Measurements from ENCODE around the gene MTAP. TPM values are rescaled to one million over a fixed set of nuclear protein-coding genes. Genes with fewer than 3 reads are reported as not detected.

The MTAP gene
- total RNA-seq, 1 donor from 2014 or later, result 43.2 TPM

DNA sequence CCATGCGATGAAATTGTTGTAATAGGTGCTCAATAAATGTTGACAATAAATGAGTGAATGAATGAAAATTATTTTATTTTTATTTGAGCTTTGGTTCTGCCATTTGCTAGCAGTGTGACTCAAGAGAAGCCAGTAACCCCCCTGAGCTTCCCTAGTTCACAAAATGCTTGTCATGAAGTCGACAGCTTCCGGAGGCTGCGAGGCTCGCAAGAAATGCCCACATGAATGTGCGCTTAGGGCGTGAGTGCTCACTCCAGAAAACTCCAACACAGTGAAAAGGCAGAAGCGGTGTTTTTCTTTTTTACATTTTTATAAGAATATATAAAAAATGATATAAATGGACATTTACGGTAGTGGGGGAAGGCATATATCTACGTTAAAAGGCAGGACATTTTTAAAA lies 165.3 kb downstream of the MTAP start:
- CTCF ChIA-PET, result interaction anchor here (1.2 to 5.2 kb wide), 3 partner anchors 13 to 154 kb away, joined by 3 to 28 read pairs (median 6); partner anchors contain the start of gene CDKN2B
- peaks cover 3% of the 10 kb centered on the region for H3K36me3 Mint-ChIP-seq (ENCODE audit: low read depth)
- POLR2A ChIA-PET, result no interaction called here
- H3K4me1 Mint-ChIP-seq, result peaks cover 21% of the 10 kb centered on the region
- H3K4me3 Mint-ChIP-seq, result no peak overlapping the region
- no peak for ATAC-seq (ENCODE audit: low read depth)
- no peak overlapping the region for H3K27ac Mint-ChIP-seq
- peaks cover 10% of the 10 kb centered on the region for H3K9me3 Mint-ChIP-seq
- intact Hi-C loops (cut with micrococcal nuclease), result loop anchor here (5.0 kb wide), 1 partner anchor 485 kb away; no protein-coding TSS in a partner anchor
- TF ChIP-seq, protein P1, sequence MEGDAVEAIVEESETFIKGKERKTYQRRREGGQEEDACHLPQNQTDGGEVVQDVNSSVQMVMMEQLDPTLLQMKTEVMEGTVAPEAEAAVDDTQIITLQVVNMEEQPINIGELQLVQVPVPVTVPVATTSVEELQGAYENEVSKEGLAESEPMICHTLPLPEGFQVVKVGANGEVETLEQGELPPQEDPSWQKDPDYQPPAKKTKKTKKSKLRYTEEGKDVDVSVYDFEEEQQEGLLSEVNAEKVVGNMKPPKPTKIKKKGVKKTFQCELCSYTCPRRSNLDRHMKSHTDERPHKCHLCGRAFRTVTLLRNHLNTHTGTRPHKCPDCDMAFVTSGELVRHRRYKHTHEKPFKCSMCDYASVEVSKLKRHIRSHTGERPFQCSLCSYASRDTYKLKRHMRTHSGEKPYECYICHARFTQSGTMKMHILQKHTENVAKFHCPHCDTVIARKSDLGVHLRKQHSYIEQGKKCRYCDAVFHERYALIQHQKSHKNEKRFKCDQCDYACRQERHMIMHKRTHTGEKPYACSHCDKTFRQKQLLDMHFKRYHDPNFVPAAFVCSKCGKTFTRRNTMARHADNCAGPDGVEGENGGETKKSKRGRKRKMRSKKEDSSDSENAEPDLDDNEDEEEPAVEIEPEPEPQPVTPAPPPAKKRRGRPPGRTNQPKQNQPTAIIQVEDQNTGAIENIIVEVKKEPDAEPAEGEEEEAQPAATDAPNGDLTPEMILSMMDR (IDR thresholded peaks at IDR 0.05), result no peak
- peaks cover 77% of the 10 kb centered on the region for H3K27me3 Mint-ChIP-seq
- DNase-seq, result no peak

DNA sequence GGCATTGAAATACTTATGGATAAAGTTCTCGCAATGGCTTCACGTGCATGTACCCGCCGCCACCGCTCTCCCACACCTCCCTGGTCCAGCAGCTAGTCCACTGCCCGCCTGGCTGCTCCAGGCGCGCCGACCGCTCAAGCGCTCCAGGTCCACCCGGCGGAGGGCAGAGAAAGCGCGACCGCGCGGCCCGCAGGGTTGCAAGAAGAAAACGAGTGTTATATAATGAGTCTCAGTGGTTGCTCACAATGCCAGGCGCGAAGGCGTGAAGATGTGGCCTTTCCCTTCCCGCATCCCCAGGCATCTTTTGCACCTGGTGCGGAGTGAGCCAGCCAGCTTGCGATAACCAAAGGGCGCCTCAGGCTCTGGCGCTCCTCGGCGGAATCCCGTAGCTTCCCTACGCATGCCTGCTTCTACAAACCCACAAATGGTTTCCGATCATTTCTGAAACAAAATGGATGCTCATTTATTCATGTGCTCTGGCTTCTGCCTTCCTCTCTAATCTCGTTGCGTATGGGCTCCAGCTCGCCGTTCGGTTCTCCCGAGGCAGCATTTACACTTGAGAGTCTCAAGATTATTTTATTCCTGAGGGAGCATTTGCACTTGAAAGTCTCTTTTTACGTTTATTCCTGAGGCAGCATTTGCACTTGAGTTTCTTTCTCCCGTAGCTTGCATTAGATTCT lies 166.0 kb downstream of the MTAP start:
- peaks cover 9% of the 10 kb centered on the region for H3K9me3 Mint-ChIP-seq

DNA sequence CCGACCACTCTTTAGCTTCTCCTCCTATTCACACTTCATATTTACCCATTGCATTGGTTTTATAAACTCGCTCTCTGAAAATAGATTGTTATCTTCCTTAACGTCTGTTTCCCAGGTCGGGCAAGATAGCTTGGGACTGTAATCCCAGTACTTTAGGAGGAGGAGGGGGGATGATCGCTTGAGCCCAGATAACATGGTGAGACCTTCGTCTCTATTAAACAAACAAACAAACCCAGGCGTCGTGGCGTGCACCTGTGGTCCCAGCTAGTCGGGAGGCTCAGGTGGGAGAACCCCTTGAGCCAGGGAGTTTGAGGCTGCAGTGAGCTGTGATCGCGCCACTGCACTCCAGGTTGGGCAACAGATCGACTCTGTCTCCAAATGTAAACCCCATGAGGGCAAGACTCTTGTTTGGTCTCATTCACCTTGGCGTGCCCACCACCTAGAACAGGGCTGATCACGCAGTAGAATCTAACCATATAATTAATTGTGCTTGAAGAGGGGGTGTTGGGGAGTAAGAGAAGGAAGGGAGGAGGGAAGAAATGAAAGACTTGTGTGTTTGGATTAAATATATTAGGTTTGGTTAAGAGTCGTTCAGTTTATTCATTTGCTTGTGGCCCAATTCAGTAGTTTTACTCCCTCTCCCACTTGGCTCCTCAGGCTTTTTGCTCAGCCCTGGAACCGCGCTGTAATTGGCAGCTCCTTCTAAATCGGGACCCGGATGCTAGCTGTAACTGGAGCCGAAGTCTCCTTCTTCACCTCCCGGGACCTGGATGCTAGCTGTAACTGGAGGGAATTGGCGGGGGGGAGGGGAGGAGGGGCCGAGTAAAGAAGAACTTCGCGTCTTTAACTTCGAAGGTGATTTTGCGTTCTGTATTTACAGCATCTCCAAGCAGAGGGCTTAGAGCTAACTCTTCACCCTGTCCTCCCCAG lies 166.8 kb downstream of the MTAP start:
- TF ChIP-seq, protein P1 (IDR thresholded peaks at IDR 0.05), result no peak
- peak overlapping the region; percentile 21 for H3K27ac Mint-ChIP-seq
- POLR2A ChIA-PET, result interaction anchor here (0.7 to 0.9 kb wide), 2 partner anchors 18 to 38 kb away, joined by 3 read pairs; no protein-coding TSS in a partner anchor
- intact Hi-C loops (cut with micrococcal nuclease), result loop anchor here (1.0 to 5.0 kb wide), 2 partner anchors 36 to 483 kb away; no protein-coding TSS in a partner anchor
- peaks cover 71% of the 10 kb centered on the region for H3K27me3 Mint-ChIP-seq
- peaks cover 9% of the 10 kb centered on the region for H3K9me3 Mint-ChIP-seq
- H3K4me1 Mint-ChIP-seq, result peaks cover 27% of the 10 kb centered on the region
- DNase-seq, result no peak
- H3K36me3 Mint-ChIP-seq (ENCODE audit: low read depth), result peaks cover 3% of the 10 kb centered on the region
- CTCF ChIA-PET, result interaction anchor here (0.9 to 5.2 kb wide), 3 partner anchors 38 to 270 kb away, joined by 3 to 28 read pairs (median 4); partner anchors contain the start of gene CDKN2B
- ATAC-seq (ENCODE audit: low read depth), result no peak
- no peak overlapping the region for H3K4me3 Mint-ChIP-seq

More for the DNA sequence above, 166.0 kb downstream of the MTAP start:
- ChIA-PET CTCF (interaction anchor here (1.2 to 5.2 kb wide), 4 partner anchors 13 to 205 kb away, joined by 3 to 28 read pairs (median 5); partner anchors contain the start of gene CDKN2B), POLR2A (interaction anchor here (0.6 kb wide), 1 partner anchor 166 kb away, joined by 7 read pairs; the partner anchor contains the start of gene MTAP)
- H3K4me1 Mint-ChIP-seq, result peaks cover 24% of the 10 kb centered on the region
- peak overlapping the region; percentile 21 for H3K27ac Mint-ChIP-seq
- DNase-seq (no peak), ATAC-seq (ENCODE audit: low read depth) (no peak)
- peaks cover 3% of the 10 kb centered on the region for H3K36me3 Mint-ChIP-seq (ENCODE audit: low read depth)
- TF ChIP-seq, protein P1 (IDR thresholded peaks at IDR 0.05), result no peak
- peaks cover 73% of the 10 kb centered on the region for H3K27me3 Mint-ChIP-seq
- peak overlapping the region; percentile 8 for H3K4me3 Mint-ChIP-seq
- intact Hi-C loops (cut with micrococcal nuclease), result loop anchor here (1.0 to 5.0 kb wide), 2 partner anchors 37 to 484 kb away; no protein-coding TSS in a partner anchor

DNA sequence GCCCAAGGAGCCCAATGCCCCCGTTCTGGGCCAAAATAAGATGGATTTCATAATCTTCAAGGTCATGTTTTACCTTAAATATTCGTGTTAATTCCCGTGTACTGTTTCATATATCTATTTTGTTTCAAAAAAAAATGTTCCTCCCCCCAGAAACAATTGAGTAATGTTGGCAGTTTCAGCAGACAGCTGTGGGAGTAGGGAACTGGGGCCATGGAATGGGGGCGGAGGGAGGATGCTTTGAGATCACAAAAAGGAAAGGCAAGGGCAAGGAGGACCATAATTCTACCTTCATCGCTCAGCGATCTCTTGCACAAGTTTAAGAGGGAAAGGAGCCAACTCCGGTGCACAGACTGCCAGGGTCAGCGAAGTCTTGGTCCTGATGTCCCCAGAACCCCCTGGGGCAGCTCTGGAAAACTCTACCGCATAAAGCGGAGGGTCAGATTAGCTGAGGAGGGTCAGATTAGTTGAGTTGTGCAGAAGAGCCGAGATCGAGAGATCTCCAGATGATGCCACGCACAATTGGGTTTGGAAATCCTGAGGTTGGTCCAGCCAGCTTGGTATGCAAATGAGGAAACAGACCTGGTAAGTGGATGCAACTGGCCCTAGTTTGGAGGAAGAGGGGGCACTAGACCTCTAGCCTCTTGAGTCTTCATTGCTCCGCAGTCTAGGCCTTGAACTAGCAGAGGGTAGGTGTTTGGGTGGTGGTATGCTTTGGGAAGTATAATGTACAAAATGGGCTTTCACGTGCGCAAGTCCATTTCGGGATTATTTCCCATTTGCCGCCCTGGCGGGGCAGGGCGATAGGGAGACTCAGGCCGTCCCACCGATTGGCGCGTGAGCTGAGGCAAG lies 167.7 kb downstream of the MTAP start:
- peaks cover 71% of the 10 kb centered on the region for H3K27me3 Mint-ChIP-seq
- peaks cover 3% of the 10 kb centered on the region for H3K36me3 Mint-ChIP-seq (ENCODE audit: low read depth)
- H3K4me1 Mint-ChIP-seq, result peaks cover 26% of the 10 kb centered on the region
- ChIA-PET POLR2A (interaction anchor here (0.9 kb wide), 1 partner anchor 17 kb away, joined by 3 read pairs; no protein-coding TSS in a partner anchor), CTCF (interaction anchor here (0.9 to 5.2 kb wide), 2 partner anchors 38 to 269 kb away, joined by 3 to 28 read pairs; partner anchors contain the start of gene CDKN2B)
- TF ChIP-seq, protein P1 (IDR thresholded peaks at IDR 0.05), result no peak
- peak overlapping the region; percentile 61 for H3K27ac Mint-ChIP-seq
- intact Hi-C loops (cut with micrococcal nuclease), result loop anchor here (1.0 to 10.0 kb wide), 3 partner anchors 35 to 1855 kb away; partner anchors contain the start of gene ELAVL2
- peaks cover 9% of the 10 kb centered on the region for H3K9me3 Mint-ChIP-seq
- ATAC-seq (ENCODE audit: low read depth) (no peak), DNase-seq (no peak)
- H3K4me3 Mint-ChIP-seq, result no peak overlapping the region
